Cardiac fibroblast (primary cell): ENCODE measurements around the gene ICA1.
"Not testable (repeated sequence)": the region's sequence is repeated elsewhere in the genome, so short reads cannot be mapped to it uniquely, and the experiment has no call there.

Source experiments
- DNase-seq, 2 donors: peaks; one replicate each; pipeline versions ENCODE4 v3.0.0 to v3.0.0-alpha.2; 2010; ENCODE audit warnings: low read depth in 2 of 2
- H3K4me3 ChIP-seq, 2 donors: replicated peaks in 1 of 2; 1 replicate in 1 of 2; 2 replicates in 1 of 2; pipeline ENCODE4 v1.5.1; 2011; ENCODE audit warnings: low read depth in 2 of 2, low read length in 2 of 2, mild to moderate bottlenecking in 2 of 2, moderate library complexity in 1 of 2
- CTCF ChIP-seq: IDR thresholded peaks from one replicate; pipeline ENCODE4 v1.5.1; 2011; ENCODE audit warnings: low read depth, mild to moderate bottlenecking, low read length, inconsistent platforms

Gene ICA1

GRCh38 chr7:8070451-8071180 lies 191.4 kb downstream of the ICA1 start:
- H3K4me3 ChIP-seq: no peak overlapping the region
- DNase-seq: no peak
- TF ChIP-seq CTCF: no peak

- no peak for TF ChIP-seq CTCF
- DNase-seq: no peak
- no peak overlapping the region for H3K4me3 ChIP-seq
Observed at GRCh38 chr7:8068892-8069686, 192.9 kb downstream of the ICA1 start.

GRCh38 chr7:8065356-8065813 lies 196.6 kb downstream of the ICA1 start:
- TF ChIP-seq CTCF: no peak
- H3K4me3 ChIP-seq: no peak overlapping the region
- DNase-seq: peak; percentile 84 to 88

GRCh38 chr7:8064828-8065227 lies 197.1 kb downstream of the ICA1 start:
- DNase-seq: peak in 1 of 2 donors; percentile 57
- H3K4me3 ChIP-seq: no peak overlapping the region

GRCh38 chr7:8063706-8064297 lies 198.2 kb downstream of the ICA1 start:
- peak; percentile 11 for DNase-seq
- H3K4me3 ChIP-seq: no peak overlapping the region

More at GRCh38 chr7:8064828-8065227, 197.1 kb downstream of the ICA1 start:
- no peak for TF ChIP-seq CTCF

GRCh38 chr7:8063300-8063699 lies 198.7 kb downstream of the ICA1 start:
- not testable (repeated sequence) for H3K4me3 ChIP-seq

More at GRCh38 chr7:8063706-8064297, 198.2 kb downstream of the ICA1 start:
- TF ChIP-seq CTCF: no peak

More at GRCh38 chr7:8063300-8063699, 198.7 kb downstream of the ICA1 start:
- not testable (repeated sequence) for DNase-seq
